ENCODE results near the gene KYNU. TPM values are rescaled to one million over a fixed set of nuclear protein-coding genes. Genes with fewer than 3 reads are reported as not detected.

The KYNU gene
- total RNA-seq, 2 donors from 2014 or later = 1.8 to 2.8 TPM

DNA sequence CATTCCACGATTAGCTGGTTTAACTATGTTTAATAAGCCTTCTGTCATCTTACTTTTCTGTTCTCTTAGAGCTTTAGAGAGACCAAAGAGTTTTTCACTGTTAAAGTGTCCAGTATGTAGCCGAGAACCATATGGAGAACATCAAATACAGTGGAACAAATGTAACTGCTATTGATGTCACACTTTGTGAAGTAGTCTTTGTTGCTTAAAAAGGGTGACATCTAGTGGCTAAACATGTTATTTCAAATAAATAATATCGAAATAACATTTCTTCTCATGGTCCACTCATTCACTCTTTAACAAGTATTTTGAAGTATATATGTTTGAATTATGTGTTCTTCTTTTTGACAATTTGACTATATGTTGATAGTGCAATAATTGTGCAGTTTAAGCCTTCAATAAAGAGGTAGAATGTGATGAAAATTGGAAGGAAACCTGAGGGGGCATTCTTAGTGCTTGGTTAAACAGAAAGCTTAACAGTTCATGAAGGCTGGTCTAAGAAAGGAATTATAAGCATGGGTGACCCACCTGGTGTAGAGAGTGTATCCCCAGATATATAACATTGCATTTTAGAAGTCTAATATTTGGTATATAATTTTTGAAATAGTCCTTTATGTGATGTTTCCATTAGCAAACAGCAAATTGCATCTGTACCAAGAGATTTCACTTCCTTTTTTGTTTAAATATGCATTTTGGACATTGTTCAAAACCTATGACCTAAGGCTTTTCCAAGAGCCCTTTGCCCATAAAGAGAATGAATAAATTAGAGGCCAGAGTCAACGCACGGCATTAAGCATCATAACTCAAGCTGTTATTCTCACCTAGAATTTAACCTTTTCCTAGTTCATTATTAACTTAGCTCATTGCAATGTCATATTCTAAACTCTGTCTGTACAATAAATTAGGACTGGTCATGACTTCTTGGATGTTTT, 112.1 kb downstream of the KYNU start:
- Mint-ChIP-seq H3K4me3 (no peak overlapping the region), H3K36me3 (ENCODE audit: low read depth) (no peaks in the 10 kb centered on the region), H3K4me1 (no peaks in the 10 kb centered on the region), H3K27me3 (peaks cover 23% of the 10 kb centered on the region), H3K27ac (no peak overlapping the region)
- no peaks in the 10 kb centered on the region for H3K9me3 ChIP-seq (ENCODE audit: control insufficient read depth, low read length, poor library complexity, severe bottlenecking)
- DNase-seq (no peak), ATAC-seq (no peak)

DNA sequence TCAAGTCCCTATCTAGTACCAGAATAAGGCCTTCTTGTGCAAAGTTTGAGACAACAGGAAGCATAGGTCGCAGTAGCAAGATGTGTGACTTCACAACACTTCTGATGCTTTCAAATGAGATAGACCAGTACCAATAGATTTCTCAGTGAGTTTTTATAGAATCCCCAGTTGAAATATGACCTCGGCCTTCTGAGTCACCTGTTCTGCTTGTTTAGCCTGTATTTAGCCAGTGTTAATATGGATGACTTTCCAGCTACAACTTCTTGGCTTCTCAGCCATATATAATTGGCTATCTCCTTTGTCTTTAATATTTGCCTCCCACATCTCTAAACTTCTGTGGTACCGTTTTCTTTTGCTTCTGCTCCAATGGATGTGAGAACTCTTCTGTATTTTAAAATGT, 113.8 kb downstream of the KYNU start:
- Mint-ChIP-seq H3K27me3 (peaks cover 33% of the 10 kb centered on the region), H3K27ac (no peak overlapping the region), H3K4me3 (no peak overlapping the region), H3K4me1 (no peaks in the 10 kb centered on the region), H3K36me3 (ENCODE audit: low read depth) (no peaks in the 10 kb centered on the region)
- no peak for ATAC-seq
- no peak for DNase-seq
- no peaks in the 10 kb centered on the region for H3K9me3 ChIP-seq (ENCODE audit: control insufficient read depth, low read length, poor library complexity, severe bottlenecking)

DNA sequence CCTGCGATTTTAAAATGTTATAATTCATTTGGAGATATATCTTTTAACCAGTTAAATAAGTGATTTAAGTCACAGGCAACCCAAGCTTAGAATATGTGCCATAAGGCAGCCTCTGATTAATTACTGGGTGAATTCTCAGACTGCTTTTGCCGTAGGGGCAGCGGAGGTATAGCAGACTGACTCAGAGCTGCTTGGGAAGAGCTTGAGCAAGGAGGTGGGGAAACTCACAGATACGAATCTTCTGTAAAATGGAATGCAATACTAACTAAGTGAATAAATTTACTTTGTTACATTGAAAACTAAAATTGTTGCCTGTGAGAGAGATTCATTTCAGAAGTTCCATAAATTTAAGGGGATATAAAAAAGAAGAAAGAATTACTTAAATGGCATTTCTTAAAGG, 115.4 kb downstream of the KYNU start:
- Mint-ChIP-seq H3K27ac (no peak overlapping the region), H3K4me3 (no peak overlapping the region), H3K36me3 (ENCODE audit: low read depth) (no peaks in the 10 kb centered on the region), H3K4me1 (no peaks in the 10 kb centered on the region), H3K27me3 (peaks cover 44% of the 10 kb centered on the region)
- DNase-seq = no peak
- H3K9me3 ChIP-seq (ENCODE audit: control insufficient read depth, low read length, poor library complexity, severe bottlenecking) = no peaks in the 10 kb centered on the region
- ATAC-seq = no peak

DNA sequence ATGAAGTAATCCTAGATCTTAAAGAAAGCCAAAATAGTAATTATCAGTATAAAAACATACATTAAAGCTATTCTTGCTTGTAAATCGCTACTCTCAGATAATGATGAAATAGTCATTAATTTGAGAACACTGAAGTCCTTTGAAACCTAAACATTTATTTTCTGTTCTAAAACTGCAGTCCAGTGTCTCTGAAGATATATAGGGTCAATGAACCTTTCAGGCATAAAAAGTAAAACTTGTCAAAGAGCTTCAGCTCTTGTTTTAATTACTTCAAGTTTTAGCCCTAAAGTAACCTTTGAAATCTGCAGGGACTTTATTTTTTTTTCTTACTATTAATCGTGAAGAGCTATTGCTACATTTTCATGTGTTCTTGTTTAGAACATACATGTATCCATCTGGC, 116.3 kb downstream of the KYNU start:
- Mint-ChIP-seq H3K27me3 (peaks cover 43% of the 10 kb centered on the region), H3K4me1 (no peaks in the 10 kb centered on the region), H3K4me3 (no peak overlapping the region), H3K27ac (no peak overlapping the region), H3K36me3 (ENCODE audit: low read depth) (no peaks in the 10 kb centered on the region)
- no peaks in the 10 kb centered on the region for H3K9me3 ChIP-seq (ENCODE audit: control insufficient read depth, low read length, poor library complexity, severe bottlenecking)
- ATAC-seq (no peak), DNase-seq (no peak)

DNA sequence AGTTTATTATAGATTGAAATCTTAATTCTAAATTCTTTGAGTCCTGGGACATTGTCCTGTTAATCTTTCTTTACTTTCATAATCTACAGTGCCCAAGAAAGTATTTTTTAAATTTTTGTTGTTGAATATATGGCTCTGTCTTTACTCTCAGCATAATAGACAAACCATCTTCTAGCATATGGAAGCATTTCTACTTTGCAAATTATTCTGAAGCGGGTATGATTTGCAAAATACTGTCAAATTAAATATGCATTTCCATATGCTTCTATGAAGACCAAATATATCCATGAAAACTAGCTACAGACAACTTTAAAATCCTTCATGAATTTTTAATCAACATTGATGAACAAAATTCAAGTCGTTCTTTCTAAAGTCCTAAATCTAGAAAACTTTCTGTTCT, 117.2 kb downstream of the KYNU start:
- ATAC-seq (no peak), DNase-seq (no peak)
- no peaks in the 10 kb centered on the region for H3K4me1 Mint-ChIP-seq
- H3K36me3 Mint-ChIP-seq (ENCODE audit: low read depth) = no peaks in the 10 kb centered on the region
- H3K27me3 Mint-ChIP-seq = peaks cover 41% of the 10 kb centered on the region
- H3K27ac Mint-ChIP-seq = no peak overlapping the region
- H3K9me3 ChIP-seq (ENCODE audit: control insufficient read depth, low read length, poor library complexity, severe bottlenecking) = no peaks in the 10 kb centered on the region
- no peak overlapping the region for H3K4me3 Mint-ChIP-seq

DNA sequence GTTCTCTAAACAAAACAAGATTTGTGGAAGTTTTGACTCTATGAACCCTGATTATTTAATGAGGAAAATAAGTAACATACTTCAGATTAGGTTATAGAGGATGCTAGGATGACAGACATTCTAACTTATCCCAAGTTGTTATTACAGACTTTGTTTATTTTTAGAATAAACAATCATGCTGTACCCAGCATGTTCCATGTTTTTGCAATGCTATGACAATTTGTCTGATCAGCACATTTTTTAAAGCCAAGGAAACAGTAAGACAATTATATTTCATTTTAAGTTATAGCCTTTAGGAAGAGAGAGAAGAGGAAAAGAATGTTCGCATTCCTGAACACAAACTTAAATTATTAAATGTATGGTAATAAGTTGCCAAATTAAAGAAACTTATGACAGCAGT, 119.8 kb downstream of the KYNU start:
- Mint-ChIP-seq H3K36me3 (ENCODE audit: low read depth) (no peaks in the 10 kb centered on the region), H3K27me3 (peaks cover 52% of the 10 kb centered on the region), H3K4me3 (no peak overlapping the region), H3K27ac (no peak overlapping the region), H3K4me1 (no peaks in the 10 kb centered on the region)
- H3K9me3 ChIP-seq (ENCODE audit: control insufficient read depth, low read length, poor library complexity, severe bottlenecking) = no peaks in the 10 kb centered on the region
- ATAC-seq (no peak), DNase-seq (no peak)

DNA sequence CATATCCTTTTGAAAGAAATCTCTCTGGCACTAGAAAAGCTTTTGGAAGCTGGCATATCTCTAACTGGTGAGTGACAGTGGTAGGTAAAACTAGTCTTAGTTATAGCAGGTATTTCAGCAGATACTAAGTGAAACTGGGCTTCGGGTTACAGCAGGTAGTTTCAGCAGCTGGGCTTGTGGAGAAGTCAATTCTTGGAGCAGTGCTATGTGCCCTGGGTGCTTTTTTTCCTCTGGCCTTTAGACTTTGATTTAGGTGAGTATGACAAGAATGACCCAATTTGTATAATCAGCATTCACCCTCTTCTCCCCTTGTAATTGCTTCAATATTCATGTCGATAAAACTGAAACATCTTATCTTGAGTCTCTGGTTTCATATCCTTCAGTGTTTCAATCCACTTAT, 123.1 kb downstream of the KYNU start:
- no peak overlapping the region for H3K27ac Mint-ChIP-seq
- no peak for ATAC-seq
- H3K4me3 Mint-ChIP-seq = no peak overlapping the region

DNA sequence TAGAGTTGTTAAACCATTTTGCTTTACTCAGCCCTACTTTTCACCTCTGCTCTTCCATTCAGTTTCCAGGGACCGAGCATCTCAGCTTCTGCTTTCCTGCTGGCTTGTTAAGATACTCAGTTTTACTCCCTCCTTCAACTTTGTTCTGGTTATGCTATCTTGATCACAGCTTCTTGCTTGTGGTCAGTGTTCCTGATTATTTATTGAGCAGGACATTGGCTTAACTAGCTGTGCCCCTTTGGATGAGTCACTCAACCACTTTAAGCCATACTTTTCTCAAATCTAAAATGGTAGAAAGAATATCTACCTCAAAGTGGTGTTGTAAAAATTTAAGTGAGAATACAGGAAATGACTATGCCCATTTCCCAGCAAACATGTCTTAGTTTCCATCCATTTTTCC, 124.0 kb downstream of the KYNU start:
- ATAC-seq (no peak), DNase-seq (no peak)
- H3K27ac Mint-ChIP-seq = no peak overlapping the region
- H3K4me3 Mint-ChIP-seq = no peak overlapping the region
- H3K4me1 Mint-ChIP-seq = no peaks in the 10 kb centered on the region
- H3K27me3 Mint-ChIP-seq = peaks cover 53% of the 10 kb centered on the region
- H3K36me3 Mint-ChIP-seq (ENCODE audit: low read depth) = no peaks in the 10 kb centered on the region
- H3K9me3 ChIP-seq (ENCODE audit: control insufficient read depth, low read length, poor library complexity, severe bottlenecking) = no peaks in the 10 kb centered on the region

More for the DNA sequence above, 123.1 kb downstream of the KYNU start:
- no peak for DNase-seq
- Mint-ChIP-seq H3K27me3 (peaks cover 62% of the 10 kb centered on the region), H3K4me1 (no peaks in the 10 kb centered on the region), H3K36me3 (ENCODE audit: low read depth) (no peaks in the 10 kb centered on the region)
- H3K9me3 ChIP-seq (ENCODE audit: control insufficient read depth, low read length, poor library complexity, severe bottlenecking) = no peaks in the 10 kb centered on the region

DNA sequence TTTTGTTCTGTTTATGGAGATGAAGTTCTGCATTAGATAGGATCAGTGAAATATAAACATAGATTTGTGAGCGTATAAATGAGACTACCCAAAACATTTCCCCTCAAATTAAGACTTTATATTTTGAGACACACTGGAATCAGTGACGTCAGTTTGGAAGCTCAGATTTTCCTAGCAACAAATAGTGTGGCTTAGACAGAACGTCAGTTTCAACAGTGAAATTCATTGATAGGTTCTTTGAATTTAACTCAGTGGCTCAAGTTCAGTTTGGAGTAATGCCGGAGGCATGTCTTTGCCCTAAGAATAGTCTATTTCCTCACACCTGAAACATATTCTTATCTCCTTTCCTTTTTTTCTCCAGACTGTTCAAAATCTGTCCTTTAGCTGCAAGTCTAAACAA, 138.2 kb downstream of the KYNU start:
- no peak overlapping the region for H3K4me3 Mint-ChIP-seq
- no peaks in the 10 kb centered on the region for H3K27me3 Mint-ChIP-seq
- ATAC-seq (no peak), DNase-seq (no peak)
- peaks cover 6% of the 10 kb centered on the region for H3K4me1 Mint-ChIP-seq
- no peaks in the 10 kb centered on the region for H3K9me3 ChIP-seq (ENCODE audit: control insufficient read depth, low read length, poor library complexity, severe bottlenecking)
- no peaks in the 10 kb centered on the region for H3K36me3 Mint-ChIP-seq (ENCODE audit: low read depth)
- no peak overlapping the region for H3K27ac Mint-ChIP-seq

DNA sequence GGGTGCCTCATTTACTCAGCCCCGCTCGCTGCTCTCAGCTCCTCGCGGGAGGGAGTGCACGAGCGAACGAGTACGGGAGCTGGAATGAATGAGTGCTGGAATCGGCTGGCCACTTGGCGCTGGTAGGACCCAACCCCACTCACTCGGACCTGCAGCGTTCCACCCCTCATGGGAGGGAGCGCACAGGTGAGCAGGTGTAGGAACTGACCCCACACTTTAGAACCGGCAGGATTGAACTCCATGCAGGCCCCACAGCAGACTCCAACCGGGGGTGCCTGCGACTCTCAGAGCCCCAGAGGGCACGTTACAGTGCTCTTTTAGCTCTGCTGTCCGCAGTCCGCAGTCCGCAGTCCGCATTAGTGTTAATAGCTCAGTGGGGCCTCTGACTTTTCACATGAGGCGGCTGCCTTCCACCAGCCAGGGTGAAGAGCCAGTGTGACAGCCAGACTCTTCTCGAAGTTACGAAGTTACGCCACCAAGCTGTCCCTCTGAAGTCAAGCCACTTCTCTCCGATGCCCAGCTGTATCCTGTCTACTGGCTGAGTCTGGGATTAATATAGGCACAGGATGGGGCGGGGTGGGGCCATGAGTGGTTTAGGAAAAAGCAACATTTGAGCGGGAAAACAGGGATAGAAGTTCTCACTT, 149.1 kb downstream of the KYNU start:
- H3K4me1 Mint-ChIP-seq = peaks cover 5% of the 10 kb centered on the region
- peaks cover 20% of the 10 kb centered on the region for H3K27me3 Mint-ChIP-seq
- DNase-seq (no peak), ATAC-seq (no peak)
- no peak overlapping the region for H3K4me3 Mint-ChIP-seq
- peaks cover 6% of the 10 kb centered on the region for H3K36me3 Mint-ChIP-seq (ENCODE audit: low read depth)
- H3K27ac Mint-ChIP-seq = no peak overlapping the region
- H3K9me3 ChIP-seq (ENCODE audit: control insufficient read depth, low read length, poor library complexity, severe bottlenecking) = no peaks in the 10 kb centered on the region

DNA sequence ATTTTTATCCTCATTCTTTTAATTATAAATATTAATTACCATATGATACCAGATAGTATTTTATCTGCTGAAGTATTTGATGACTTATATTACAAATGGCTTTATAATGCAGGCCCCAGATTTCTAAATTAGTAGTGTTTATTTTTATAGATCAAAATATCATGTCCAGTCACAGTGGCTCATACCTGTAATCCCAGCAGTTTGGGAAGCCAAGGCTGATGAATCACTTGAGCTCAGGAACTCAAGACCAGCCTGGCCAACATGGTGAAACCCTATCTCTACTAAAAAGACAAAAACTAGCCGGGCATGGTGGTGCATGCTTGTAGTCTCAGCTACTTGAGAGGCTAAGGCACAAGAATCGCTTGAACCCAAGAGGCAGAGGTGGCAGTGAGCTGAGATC, 151.7 kb downstream of the KYNU start:
- peaks cover 6% of the 10 kb centered on the region for H3K36me3 Mint-ChIP-seq (ENCODE audit: low read depth)
- peaks cover 13% of the 10 kb centered on the region for H3K27me3 Mint-ChIP-seq
- no peaks in the 10 kb centered on the region for H3K9me3 ChIP-seq (ENCODE audit: control insufficient read depth, low read length, poor library complexity, severe bottlenecking)
- no peak overlapping the region for H3K27ac Mint-ChIP-seq
- DNase-seq (no peak), ATAC-seq (no peak)
- H3K4me3 Mint-ChIP-seq = no peak overlapping the region
- peaks cover 5% of the 10 kb centered on the region for H3K4me1 Mint-ChIP-seq

DNA sequence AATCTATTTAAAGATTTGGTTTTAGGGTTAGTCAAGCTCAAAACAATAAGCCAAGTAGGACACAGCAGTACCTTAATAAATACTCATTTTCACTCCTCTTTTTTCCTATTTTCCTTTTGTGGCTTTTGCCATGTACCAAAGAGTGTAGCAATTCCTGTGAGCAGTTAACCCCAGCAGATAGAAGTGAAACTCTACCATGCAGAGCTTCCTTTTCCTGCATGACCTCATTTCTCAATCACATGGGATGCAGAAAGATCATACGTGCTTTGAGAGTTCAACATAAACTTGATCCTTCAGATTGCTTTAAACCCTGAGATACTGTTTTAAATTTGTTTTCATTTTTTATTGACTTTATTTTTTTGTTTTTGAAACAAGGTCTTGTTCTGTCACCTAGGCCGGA, 152.7 kb downstream of the KYNU start:
- no peaks in the 10 kb centered on the region for H3K9me3 ChIP-seq (ENCODE audit: control insufficient read depth, low read length, poor library complexity, severe bottlenecking)
- peaks cover 3% of the 10 kb centered on the region for H3K27me3 Mint-ChIP-seq
- DNase-seq (no peak), ATAC-seq (peak; percentile 48)
- peaks cover 5% of the 10 kb centered on the region for H3K4me1 Mint-ChIP-seq
- H3K4me3 Mint-ChIP-seq = no peak overlapping the region
- peaks cover 2% of the 10 kb centered on the region for H3K36me3 Mint-ChIP-seq (ENCODE audit: low read depth)
- H3K27ac Mint-ChIP-seq = no peak overlapping the region

DNA sequence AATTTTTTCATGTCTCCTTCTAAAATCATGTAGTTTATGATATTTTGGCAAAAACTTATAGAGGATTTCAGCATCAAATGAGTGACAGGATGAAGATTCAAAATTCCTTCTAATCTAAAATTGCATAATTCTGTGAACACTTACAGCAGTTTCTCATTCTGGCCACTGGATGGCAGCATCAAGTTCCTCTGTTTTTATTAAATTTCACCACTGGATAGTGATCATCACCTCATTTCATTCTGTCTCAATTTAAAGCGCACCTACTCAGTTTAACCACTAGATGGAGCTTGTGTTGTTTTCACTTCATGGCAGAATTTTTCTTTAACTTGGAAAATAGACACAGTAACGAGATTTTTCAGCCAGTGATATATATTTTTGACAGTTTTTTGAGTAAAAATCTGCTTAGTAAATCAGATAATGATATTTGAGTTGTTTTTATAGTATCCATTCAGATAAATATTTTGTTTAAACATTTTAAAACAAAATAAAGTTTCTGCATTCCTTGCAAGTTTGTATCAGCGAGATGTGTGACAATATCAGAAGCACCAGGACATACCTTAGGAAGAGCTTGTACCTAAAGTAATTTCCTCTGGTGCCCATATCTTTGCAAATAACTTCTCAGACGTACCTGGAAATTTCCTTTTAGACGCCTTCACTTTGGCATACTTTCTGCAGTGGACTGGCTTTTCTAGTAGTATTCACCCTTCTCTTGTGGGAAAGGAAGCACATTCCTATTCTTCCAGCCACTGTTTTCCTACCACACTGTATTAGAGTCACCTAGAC, 157.0 kb downstream of the KYNU start:
- H3K36me3 Mint-ChIP-seq (ENCODE audit: low read depth) = no peaks in the 10 kb centered on the region
- H3K4me3 Mint-ChIP-seq = no peak overlapping the region
- peaks cover 5% of the 10 kb centered on the region for H3K4me1 Mint-ChIP-seq
- DNase-seq = peak in 2 of 3 donors; percentile 26 to 28
- peak; percentile 100 for ATAC-seq
- no peaks in the 10 kb centered on the region for H3K9me3 ChIP-seq (ENCODE audit: control insufficient read depth, low read length, poor library complexity, severe bottlenecking)
- H3K27ac Mint-ChIP-seq = no peak overlapping the region
- H3K27me3 Mint-ChIP-seq = no peaks in the 10 kb centered on the region

Measured in T-helper 17 cell (primary cell).